HG03095 (cell line): ENCODE data around the gene ATAD3C.
"Not testable (repeated sequence)": the region's sequence is repeated elsewhere in the genome, so short reads cannot be mapped to it uniquely, and the experiment has no call there.

Experiments used
- ATAC-seq: cut with Tn5 transposase; IDR thresholded peaks from one replicate; pipeline ENCODE4 v1.9.1; 2021; ENCODE audit warnings: moderate library complexity; ENCODE audit not compliant: unreplicated experiment

ATAD3C gene

DNA sequence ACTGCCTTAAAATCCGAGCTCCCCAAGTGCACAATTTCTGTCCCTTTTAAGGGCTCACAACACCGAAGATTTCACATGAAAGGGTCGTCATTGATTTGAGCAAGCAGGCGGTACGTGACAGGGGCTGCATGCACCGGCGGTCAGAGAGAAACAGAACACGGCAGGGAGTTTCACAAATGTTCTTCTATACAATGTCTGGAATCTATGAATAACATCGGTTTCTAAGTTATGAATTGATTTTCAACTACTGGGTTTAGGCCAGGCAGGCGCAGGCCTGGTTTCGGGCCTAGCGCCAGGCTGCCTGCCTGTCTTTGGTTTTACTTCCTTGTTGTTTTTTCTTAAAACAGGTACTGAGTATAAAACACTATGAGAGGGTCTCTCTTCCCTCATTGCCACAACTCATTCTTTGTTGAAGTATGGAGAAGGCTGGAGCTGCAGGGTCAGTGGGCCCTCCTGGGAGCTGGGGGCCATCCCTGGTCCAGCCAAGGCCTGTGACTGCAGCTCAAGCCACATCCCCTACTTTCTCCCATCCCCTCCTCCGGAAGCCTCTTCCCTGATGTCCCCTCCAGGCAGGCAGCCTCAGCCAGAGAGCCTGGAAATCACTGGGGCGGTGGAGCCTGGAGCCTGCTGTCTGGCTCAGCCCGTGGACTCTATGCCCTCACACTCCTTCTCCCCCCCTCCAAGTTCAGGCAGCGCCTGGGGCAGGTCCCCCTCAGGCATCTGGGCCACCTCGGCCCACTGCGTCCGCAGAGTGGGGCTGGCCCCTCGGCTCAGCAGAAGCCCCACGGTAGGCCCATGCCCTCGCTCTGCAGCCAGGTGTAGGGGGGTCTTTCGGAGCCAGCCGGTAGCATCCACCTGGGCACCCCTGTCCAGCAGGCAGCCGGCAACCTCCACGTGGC, 30.8 kb upstream of the ATAD3C start:
- ATAC-seq = no peak

DNA sequence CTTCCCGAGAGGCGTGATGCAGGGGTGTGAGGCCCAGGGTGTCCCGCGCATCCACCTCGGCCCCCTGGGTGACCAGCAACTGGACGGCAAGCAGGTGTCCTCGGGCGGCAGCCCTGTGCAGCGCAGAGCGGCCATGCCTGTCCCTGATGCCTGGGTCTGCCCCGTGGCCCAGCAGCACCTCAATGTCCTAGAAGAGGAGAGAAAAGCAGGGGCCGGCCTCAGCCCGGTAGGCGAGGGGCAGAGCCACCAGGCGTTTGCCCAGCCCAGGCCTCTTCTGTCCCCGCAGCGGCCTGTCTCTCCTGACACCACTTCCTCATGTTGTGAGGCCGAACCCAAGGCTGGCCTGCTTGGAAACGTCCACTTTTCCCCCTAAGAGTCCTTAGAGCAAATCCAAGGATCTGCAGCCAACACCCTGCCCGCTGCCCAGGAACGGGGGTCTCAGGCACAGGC, 30.1 kb upstream of the ATAD3C start:
- ATAC-seq = no peak

GRCh38 chr1:1419813-1420653, 29.5 kb upstream of the ATAD3C start:
- no peak for ATAC-seq

GRCh38 chr1:1420654-1421141, 28.8 kb upstream of the ATAD3C start:
- no peak for ATAC-seq

GRCh38 chr1:1421147-1421906, 28.2 kb upstream of the ATAD3C start, which contains the start of gene ANKRD65:
Gene ANKRD65, minus strand, starts transcription at chr1:1421276. Its CDS starts 271 bp downstream, at chr1:1421005.
- no peak for ATAC-seq

- no peak for ATAC-seq
Observed at GRCh38 chr1:1421907-1422464, 27.5 kb upstream of the ATAD3C start.

GRCh38 chr1:1422465-1423244, 26.8 kb upstream of the ATAD3C start:
- ATAC-seq = no peak

DNA sequence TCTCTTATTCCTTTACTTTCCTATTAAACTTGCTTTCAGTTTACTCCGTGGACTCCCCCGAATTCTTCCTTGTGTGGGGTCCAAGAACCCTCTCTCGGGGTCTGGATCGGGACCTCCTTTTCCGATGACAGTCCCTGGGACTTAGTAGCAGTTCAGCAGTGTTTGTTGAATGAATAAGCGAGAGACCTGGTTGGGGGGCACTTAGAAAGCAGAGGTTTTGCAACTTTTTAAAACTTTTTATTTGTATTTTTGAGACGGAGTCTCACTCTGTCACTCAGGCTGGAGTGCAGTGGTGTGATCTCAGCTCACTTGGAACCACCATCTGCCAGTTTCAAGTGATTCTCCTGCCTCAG, 26.3 kb upstream of the ATAD3C start:
- ATAC-seq = no peak

DNA sequence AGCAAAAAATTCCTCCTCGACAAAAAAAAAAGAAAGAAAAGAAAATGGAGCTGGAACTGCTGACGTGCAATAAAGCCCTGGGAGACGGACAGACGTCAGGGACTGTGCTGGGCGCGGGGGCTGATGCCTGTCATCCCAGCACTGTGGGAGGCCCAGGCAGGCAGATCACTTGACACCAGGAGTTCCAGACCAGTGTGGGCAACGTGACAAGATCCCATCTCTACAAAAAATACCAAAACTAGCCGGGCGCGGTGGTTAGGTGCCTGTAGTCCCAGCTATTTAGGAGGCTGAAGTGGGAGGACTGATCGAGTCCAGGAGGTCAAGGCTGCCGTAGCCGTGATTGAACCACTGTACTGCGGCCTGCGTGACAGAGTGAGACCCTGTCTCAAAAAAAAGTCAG, 24.8 kb upstream of the ATAD3C start:
- no peak for ATAC-seq

GRCh38 chr1:1425426-1425752, 24.1 kb upstream of the ATAD3C start:
- no peak for ATAC-seq

DNA sequence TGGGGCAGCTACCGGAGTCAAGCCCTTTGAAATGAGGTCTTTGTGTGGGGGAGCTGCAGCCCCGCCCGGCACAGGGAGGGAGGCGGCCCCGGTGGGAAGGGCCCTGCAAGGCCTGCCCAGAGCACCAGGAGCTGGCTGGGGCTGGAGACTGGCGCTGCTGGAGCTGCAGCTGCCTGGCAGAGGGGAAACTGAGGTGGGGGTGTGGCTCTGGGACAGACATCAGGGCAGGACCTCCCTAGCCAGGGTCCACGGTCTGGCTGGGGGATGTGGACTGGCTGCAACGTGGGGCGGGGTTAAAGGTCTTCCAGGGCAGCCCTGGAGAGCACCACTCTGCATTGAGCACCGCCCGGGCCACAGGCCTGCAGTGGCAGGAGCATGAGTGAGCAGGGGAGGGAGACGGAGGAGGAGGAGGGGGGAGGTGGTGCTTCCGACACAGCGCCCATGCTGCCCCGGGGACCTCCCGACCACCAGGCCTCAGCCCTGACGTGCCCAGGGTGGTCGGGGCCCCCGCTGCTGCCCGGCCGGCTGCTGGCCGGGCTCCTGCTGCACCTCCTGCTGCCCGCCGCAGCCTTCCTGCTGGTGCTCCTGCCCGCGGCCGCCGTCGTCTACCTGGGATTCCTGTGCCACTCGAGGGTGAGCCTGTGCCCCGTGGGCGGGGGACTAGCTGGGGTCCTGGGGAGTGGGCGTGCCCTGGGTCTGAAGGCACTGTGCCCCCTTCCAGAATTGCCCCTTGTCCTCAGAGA, 23.6 kb upstream of the ATAD3C start:
- no peak for ATAC-seq

GRCh38 chr1:1426496-1427105, 22.9 kb upstream of the ATAD3C start:
- no peak for ATAC-seq

DNA sequence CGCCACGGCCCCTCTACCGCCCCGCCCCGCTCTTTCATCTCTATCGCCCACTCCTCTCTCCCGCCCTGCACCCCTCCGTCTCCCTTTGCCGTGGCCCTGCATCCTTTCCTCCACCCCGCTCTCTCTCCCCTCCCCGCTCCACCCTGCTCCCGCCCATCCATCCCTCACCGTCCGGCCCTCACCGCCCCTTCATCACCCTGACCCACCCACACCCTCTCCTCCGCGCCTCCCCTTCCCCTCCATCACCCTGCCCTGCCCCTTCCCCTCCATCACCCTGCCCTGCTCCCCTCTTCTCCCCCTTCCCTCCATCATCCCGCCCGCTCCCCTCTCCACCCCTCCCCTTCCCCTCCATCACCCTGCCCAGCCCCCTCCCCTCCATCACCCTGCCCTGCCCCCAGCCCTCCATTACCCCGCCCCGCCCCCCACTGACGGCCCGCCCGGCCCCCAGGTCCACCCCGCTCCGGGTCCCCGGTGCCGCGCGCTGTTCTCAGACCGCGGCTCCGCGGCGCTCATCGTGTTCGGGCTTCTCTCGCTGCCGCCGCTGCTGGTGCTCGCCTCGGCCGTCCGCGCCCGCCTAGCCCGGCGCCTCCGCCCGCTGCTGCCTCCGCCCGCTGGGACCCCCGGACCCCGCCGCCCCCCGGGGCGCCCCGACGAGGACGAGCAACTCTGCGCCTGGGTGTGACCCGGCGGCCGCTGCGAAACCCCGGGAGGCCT, 22.2 kb upstream of the ATAD3C start:
- no peak for ATAC-seq

DNA sequence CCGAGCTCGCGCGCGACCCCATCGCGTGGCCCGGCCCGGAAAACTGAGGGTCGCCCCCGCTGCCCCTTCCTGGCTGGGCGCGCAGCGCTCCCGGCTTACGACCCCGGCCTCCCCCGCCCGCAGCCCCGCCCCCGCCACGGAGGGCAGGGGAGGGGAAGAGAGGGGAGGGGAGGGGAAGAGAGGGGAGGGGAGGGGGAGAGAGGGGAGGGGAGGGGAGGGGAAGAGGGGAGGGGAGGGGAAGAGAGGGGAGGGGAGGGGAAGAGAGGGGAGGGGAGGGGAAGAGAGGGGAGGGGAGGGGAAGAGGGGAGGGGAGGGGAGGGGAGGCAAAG, 21.7 kb upstream of the ATAD3C start:
- no peak for ATAC-seq

- ATAC-seq = no peak
Observed at GRCh38 chr1:1428174-1428573, 21.3 kb upstream of the ATAD3C start.

- not testable (repeated sequence) for ATAC-seq
Observed at GRCh38 chr1:1428967-1429366, 20.5 kb upstream of the ATAD3C start.

GRCh38 chr1:1429671-1430073, 19.8 kb upstream of the ATAD3C start:
- no peak for ATAC-seq
